Measurements from ENCODE around the gene DDX17. TPM values are rescaled to one million over a fixed set of nuclear protein-coding genes. Genes with fewer than 3 reads are reported as not detected.

The DDX17 gene
- 682 and 855 TPM in 2 replicates for total RNA-seq
- polyA plus RNA-seq, result 53.7 and 60.4 TPM in 2 replicates

- H3K4me3 ChIP-seq, result peak within 1 kb of the TSS; percentile 61
- no peaks in the 10 kb centered on the region for H3K27me3 ChIP-seq
- DNase-seq (ENCODE audit: low read depth in 1 of 2, low spot score in 1 of 2), result peak; percentile 97 to 98
- H3K36me3 ChIP-seq, result peaks cover 3% of the 10 kb centered on the region
- H3K4me1 ChIP-seq (ENCODE audit: low read depth), result peaks cover 22% of the 10 kb centered on the region
- no peak for TF ChIP-seq CTCF (IDR thresholded peaks at IDR 0.05; ENCODE audit: low read depth, low read length)
- no peaks in the 10 kb centered on the region for H3K9me3 ChIP-seq (ENCODE audit: low read depth)
- H3K27ac ChIP-seq, result peak within 1 kb of the TSS; percentile 100
Observed at GRCh38 chr22:38506118-38506962, at the start of gene DDX17. TSS of gene DDX17 (minus strand) at chr22:38506311.

DNA sequence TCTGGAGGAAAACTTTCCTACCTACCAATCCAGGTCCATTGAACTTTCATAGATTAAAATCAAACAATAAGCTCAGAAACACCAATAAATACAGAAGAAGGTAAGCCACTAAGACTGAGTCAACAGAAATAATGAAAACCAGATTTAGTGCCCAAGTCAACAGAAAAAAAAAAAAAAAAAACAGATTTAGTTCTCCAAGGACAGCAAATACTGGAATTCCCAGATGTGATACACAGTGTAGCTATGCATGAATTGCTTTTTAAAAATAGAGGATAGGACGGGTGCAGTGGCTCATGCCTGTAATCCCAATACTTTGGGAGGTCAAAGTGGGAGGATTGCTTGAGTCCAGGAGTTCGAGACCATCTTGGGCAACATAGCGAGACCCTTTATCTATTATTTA is 48.2 kb upstream of the DDX17 start:
- TF ChIP-seq CTCF (IDR thresholded peaks at IDR 0.05; ENCODE audit: low read depth, low read length), result no peak
- no peaks in the 10 kb centered on the region for H3K27me3 ChIP-seq
- H3K9me3 ChIP-seq (ENCODE audit: low read depth), result no peaks in the 10 kb centered on the region
- H3K27ac ChIP-seq, result no peak overlapping the region
- no peak for DNase-seq (ENCODE audit: low read depth in 1 of 2, low spot score in 1 of 2)
- no peaks in the 10 kb centered on the region for H3K4me1 ChIP-seq (ENCODE audit: low read depth)
- no peaks in the 10 kb centered on the region for H3K36me3 ChIP-seq
- no peak overlapping the region for H3K4me3 ChIP-seq

- no peak overlapping the region for H3K27ac ChIP-seq
- H3K4me3 ChIP-seq, result no peak overlapping the region
- H3K9me3 ChIP-seq (ENCODE audit: low read depth), result no peaks in the 10 kb centered on the region
- no peaks in the 10 kb centered on the region for H3K36me3 ChIP-seq
- DNase-seq (ENCODE audit: low read depth in 1 of 2, low spot score in 1 of 2), result no peak
- no peaks in the 10 kb centered on the region for H3K27me3 ChIP-seq
- H3K4me1 ChIP-seq (ENCODE audit: low read depth), result no peaks in the 10 kb centered on the region
- no peak for TF ChIP-seq CTCF (IDR thresholded peaks at IDR 0.05; ENCODE audit: low read depth, low read length)
Observed at GRCh38 chr22:38549101-38549894, 43.2 kb upstream of the DDX17 start.

- TF ChIP-seq CTCF (IDR thresholded peaks at IDR 0.05; ENCODE audit: low read depth, low read length), result no peak
- H3K4me3 ChIP-seq, result no peak overlapping the region
- H3K36me3 ChIP-seq, result no peaks in the 10 kb centered on the region
Observed at GRCh38 chr22:38540701-38541100, 34.6 kb upstream of the DDX17 start.

DNA sequence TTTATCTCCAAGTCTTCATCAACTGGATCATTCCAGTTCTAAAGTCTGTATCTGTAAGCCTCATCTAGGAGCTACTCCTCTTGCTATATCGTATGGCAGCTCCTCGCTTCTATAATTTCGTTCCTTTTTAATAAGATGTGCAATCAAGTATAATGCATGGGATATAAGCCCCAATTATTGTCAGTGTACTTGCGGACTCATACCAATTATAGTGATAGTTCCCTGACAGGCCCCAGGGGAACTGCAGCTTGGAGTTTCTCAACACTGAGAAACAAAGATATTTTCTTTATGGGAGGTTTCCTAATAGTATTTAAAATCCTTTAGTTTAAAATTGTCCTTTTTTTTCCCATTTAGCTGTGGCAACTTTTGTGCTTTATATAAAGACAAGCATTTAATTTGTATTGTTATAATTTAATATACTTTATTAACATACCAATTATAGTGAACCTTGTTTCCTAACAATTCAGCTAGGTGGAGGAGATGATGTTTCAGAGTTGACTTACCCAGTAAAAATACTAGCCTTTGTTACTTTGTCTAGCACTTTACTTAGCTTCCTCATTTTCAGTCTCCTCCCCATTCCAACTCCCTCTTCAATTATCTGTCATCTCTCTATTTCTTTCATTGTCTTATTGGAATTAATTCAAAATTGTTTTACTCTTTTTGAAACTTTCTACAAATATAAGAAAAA is 25.3 kb upstream of the DDX17 start:
- no peak for TF ChIP-seq CTCF (IDR thresholded peaks at IDR 0.05; ENCODE audit: low read depth, low read length)
- H3K27ac ChIP-seq, result no peak overlapping the region
- DNase-seq (ENCODE audit: low read depth in 1 of 2, low spot score in 1 of 2), result no peak
- H3K27me3 ChIP-seq, result no peaks in the 10 kb centered on the region
- no peaks in the 10 kb centered on the region for H3K9me3 ChIP-seq (ENCODE audit: low read depth)
- no peaks in the 10 kb centered on the region for H3K4me1 ChIP-seq (ENCODE audit: low read depth)
- no peak overlapping the region for H3K4me3 ChIP-seq
- no peaks in the 10 kb centered on the region for H3K36me3 ChIP-seq

More at GRCh38 chr22:38540701-38541100, 34.6 kb upstream of the DDX17 start:
- no peaks in the 10 kb centered on the region for H3K4me1 ChIP-seq (ENCODE audit: low read depth)
- H3K9me3 ChIP-seq (ENCODE audit: low read depth), result no peaks in the 10 kb centered on the region
- H3K27me3 ChIP-seq, result no peaks in the 10 kb centered on the region
- no peak for DNase-seq (ENCODE audit: low read depth in 1 of 2, low spot score in 1 of 2)
- H3K27ac ChIP-seq, result no peak overlapping the region
